ENCODE measurements around the gene SIPA1L2.

Gene SIPA1L2

GRCh38 chr1:232610192-232610901, 19.6 kb downstream of the SIPA1L2 start:
- no peak for TF ChIP-seq CTCF (IDR thresholded peaks at IDR 0.05; ENCODE audit: low read length, missing control alignments)
- no peak overlapping the region for H3K4me3 ChIP-seq (replicated peaks; ENCODE audit: low read depth, low read length)
- DNase-seq (ENCODE audit: low read depth), result no peak

- TF ChIP-seq CTCF (IDR thresholded peaks at IDR 0.05; ENCODE audit: low read length, missing control alignments), result no peak
- DNase-seq (ENCODE audit: low read depth), result no peak
- no peak overlapping the region for H3K4me3 ChIP-seq (replicated peaks; ENCODE audit: low read depth, low read length)
These were observed 21.5 kb downstream of the SIPA1L2 start for GRCh38 chr1:232608427-232608826.

- DNase-seq (ENCODE audit: low read depth), result no peak
- H3K4me3 ChIP-seq (replicated peaks; ENCODE audit: low read depth, low read length), result no peak overlapping the region
- TF ChIP-seq CTCF (IDR thresholded peaks at IDR 0.05; ENCODE audit: low read length, missing control alignments), result peak; percentile 8
These were observed 27.3 kb downstream of the SIPA1L2 start for GRCh38 chr1:232602622-232603021.

- no peak overlapping the region for H3K4me3 ChIP-seq (replicated peaks; ENCODE audit: low read depth, low read length)
- DNase-seq (ENCODE audit: low read depth), result no peak
- TF ChIP-seq CTCF (IDR thresholded peaks at IDR 0.05; ENCODE audit: low read length, missing control alignments), result no peak
These were observed 29.3 kb downstream of the SIPA1L2 start for GRCh38 chr1:232600424-232601258.

GRCh38 chr1:232599178-232600041, 30.5 kb downstream of the SIPA1L2 start:
- DNase-seq (ENCODE audit: low read depth), result no peak
- TF ChIP-seq CTCF (IDR thresholded peaks at IDR 0.05; ENCODE audit: low read length, missing control alignments), result no peak
- no peak overlapping the region for H3K4me3 ChIP-seq (replicated peaks; ENCODE audit: low read depth, low read length)

GRCh38 chr1:232598837-232599177, 31.1 kb downstream of the SIPA1L2 start:
- DNase-seq (ENCODE audit: low read depth), result no peak
- no peak for TF ChIP-seq CTCF (IDR thresholded peaks at IDR 0.05; ENCODE audit: low read length, missing control alignments)
- no peak overlapping the region for H3K4me3 ChIP-seq (replicated peaks; ENCODE audit: low read depth, low read length)
